ACC112 (cell line): ENCODE results near the gene ASCC1.
A peak's percentile ranks its signal among the peaks of the same experiment; 100 is the strongest.
"Not testable (repeated sequence)": the region's sequence is repeated elsewhere in the genome, so short reads cannot be mapped to it uniquely, and the experiment has no call there.

Source experiments
- H2AFZ ChIP-seq: fragments of 200-600 bp; sonication (generic); one replicate; pipeline ENCODE4 v1.6.0; 2017; ENCODE audit warnings: antibody characterized with exemption, low read length; ENCODE audit not compliant: unreplicated experiment
- H3K27ac ChIP-seq: fragments of 200-600 bp; sonication (generic); 2 replicates; pipeline ENCODE4 v1.5.1; 2014; ENCODE audit warnings: low read depth, mild to moderate bottlenecking, antibody characterized with exemption, low read length, moderate library complexity
- H3K27me3 ChIP-seq: fragments of 200-600 bp; sonication (generic); 2 replicates; pipeline ENCODE4 v1.6.1; 2014; ENCODE audit warnings: mild to moderate bottlenecking, antibody characterized with exemption, low read length, moderate library complexity, mixed read lengths; ENCODE audit not compliant: insufficient read depth
- H3K36me3 ChIP-seq: fragments of 200-600 bp; sonication (generic); 2 replicates; pipeline ENCODE4 v1.6.1; 2016; ENCODE audit warnings: mild to moderate bottlenecking, antibody characterized with exemption, low read length, moderate library complexity, mixed read lengths; ENCODE audit not compliant: insufficient read depth
- H3K4me1 ChIP-seq: fragments of 200-600 bp; sonication (generic); one replicate; pipeline ENCODE4 v1.6.1; 2016; ENCODE audit warnings: low read length, mixed read lengths; ENCODE audit not compliant: insufficient read depth, unreplicated experiment, control insufficient read depth
- H3K4me3 ChIP-seq: fragments of 200-600 bp; sonication (generic); 2 replicates; pipeline ENCODE4 v1.5.1; 2014; ENCODE audit warnings: mild to moderate bottlenecking, low read depth, low read length
- H3K79me2 ChIP-seq: fragments of 200-600 bp; sonication (generic); one replicate; pipeline ENCODE4 v1.6.0; 2016; ENCODE audit warnings: low read length; ENCODE audit not compliant: control insufficient read depth, unreplicated experiment, insufficient read depth

Gene ASCC1

DNA sequence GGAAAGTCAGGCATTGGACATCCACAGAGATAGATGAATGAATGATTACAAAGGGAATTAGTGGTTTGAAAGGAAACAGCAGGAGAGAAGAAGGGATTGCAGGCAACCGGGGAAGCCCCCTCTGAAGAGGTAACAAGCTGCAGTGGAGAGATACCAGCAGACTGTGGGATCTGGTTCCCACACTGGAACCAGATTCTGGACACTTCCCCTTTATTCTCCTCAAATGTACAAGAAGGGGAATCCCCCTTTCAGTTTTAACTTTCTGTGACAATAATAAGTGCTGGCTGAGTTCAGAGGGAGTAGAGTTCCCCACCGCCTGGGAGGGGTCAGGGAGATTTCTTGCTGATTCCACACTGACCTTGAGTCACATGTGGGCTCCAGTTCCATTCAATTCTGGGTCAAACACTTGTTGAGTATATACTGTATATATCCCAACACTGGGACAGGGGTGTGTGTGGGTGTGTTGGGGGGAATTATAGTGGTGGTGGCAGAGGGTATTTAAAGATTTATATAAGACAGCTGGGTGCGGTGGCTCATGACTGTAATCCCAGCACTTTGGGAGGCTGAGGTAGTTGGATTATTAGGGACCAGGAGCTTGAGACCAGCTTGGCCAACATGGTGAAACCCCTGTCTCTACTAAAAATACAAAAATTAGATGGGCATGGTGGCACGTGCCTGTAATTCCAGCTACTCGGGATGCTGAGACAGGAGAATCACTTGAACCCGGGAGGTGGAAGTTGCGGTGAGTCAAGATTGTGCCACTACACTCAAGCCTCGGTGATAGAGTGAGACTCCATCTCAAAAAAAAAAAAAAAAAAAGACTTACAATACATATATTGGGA, 41.2 kb upstream of the ASCC1 start:
- Histone ChIP-seq H3K36me3 (no peaks in the 10 kb centered on the region), H3K27me3 (no peaks in the 10 kb centered on the region), H3K27ac (peak overlapping the region; percentile 42), H3K79me2 (no peaks in the 10 kb centered on the region), H3K4me3 (no peak overlapping the region), H3K4me1 (peaks cover 66% of the 10 kb centered on the region), H2AFZ (no peak overlapping the region)

- H3K79me2 ChIP-seq: no peaks in the 10 kb centered on the region
- H3K4me1 ChIP-seq: peaks cover 56% of the 10 kb centered on the region
- H3K4me3 ChIP-seq: no peak overlapping the region
- H3K27ac ChIP-seq: peak overlapping the region; percentile 75
- no peaks in the 10 kb centered on the region for H3K27me3 ChIP-seq
- H2AFZ ChIP-seq: no peak overlapping the region
- no peaks in the 10 kb centered on the region for H3K36me3 ChIP-seq
These were observed 40.1 kb upstream of the ASCC1 start for GRCh38 chr10:72255977-72256729.

DNA sequence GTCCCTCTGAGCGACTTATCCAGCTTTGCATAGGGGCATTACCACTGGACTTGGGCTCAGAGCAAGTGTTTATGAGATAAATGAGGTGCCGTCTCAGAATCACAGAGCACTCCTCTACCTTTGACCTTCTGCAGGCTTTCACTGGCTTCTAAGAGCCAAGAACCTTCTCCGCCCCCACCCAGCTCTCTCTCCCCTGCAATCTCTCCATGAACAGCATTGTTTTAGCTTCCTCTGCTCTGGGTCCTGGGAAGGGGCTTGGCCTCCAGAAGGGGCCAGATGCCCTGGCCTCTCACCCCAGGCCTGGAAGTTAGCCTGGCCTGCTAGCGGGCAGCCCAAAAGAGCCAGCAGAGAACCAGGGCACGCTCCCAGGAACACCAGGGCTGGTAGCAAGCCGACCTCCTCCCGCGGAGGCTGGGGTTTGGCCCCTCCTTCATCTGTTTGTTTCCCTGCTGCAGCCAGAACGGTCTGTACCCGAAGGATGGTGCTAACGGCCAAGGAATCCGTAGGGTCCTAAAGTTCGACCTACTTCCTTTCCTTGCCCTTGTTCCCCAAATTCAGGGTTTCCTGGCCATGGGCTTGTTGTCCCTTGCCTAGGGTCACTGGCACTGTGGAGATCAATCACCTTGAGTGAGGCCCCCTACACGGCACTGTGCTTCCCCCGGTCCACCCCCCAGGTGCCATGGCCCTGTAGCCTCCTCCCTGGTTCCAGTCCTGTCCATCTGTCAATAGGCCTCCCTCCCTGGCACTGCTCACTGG, 38.9 kb upstream of the ASCC1 start:
- no peaks in the 10 kb centered on the region for H3K79me2 ChIP-seq
- H3K4me3 ChIP-seq: peak overlapping the region; percentile 6
- peak overlapping the region; percentile 75 for H3K27ac ChIP-seq
- peaks cover 51% of the 10 kb centered on the region for H3K4me1 ChIP-seq
- no peaks in the 10 kb centered on the region for H3K27me3 ChIP-seq
- peak overlapping the region; percentile 72 for H2AFZ ChIP-seq
- no peaks in the 10 kb centered on the region for H3K36me3 ChIP-seq

DNA sequence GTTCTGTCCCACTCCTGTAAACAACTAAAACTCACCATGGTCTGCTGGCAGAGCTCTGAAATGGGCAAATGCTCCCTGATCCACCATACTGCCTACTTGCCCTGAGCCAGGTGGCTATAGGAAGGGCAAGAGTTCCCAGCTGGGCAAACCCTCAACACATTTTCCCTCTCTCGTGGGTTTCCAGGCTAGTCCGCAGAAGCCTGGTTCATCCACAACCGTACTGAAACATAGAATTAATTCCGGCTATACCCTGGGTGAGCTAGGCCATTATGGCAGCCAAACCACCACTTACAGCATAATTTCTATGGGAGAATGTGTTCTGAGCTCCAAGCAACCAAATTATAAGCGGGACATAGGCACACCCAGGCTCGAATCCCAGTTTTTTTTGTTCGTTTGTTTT, 37.5 kb upstream of the ASCC1 start:
- Histone ChIP-seq H3K27me3 (no peaks in the 10 kb centered on the region), H3K4me1 (peaks cover 50% of the 10 kb centered on the region), H3K4me3 (no peak overlapping the region)

GRCh38 chr10:72252972-72253371, 36.9 kb upstream of the ASCC1 start:
- H3K4me3 ChIP-seq: no peak overlapping the region
- peak overlapping the region; percentile 36 for H2AFZ ChIP-seq
- no peaks in the 10 kb centered on the region for H3K36me3 ChIP-seq
- no peaks in the 10 kb centered on the region for H3K27me3 ChIP-seq
- H3K4me1 ChIP-seq: peaks cover 56% of the 10 kb centered on the region
- H3K27ac ChIP-seq: 0 out of 2 replicates have a peak overlapping the region, but pooled peaks have one; percentile 3
- no peaks in the 10 kb centered on the region for H3K79me2 ChIP-seq

More for the DNA sequence above, 37.5 kb upstream of the ASCC1 start:
- Histone ChIP-seq H3K79me2 (no peaks in the 10 kb centered on the region), H3K27ac (0 out of 2 replicates have a peak overlapping the region, but pooled peaks have one; percentile 3), H3K36me3 (no peaks in the 10 kb centered on the region), H2AFZ (no peak overlapping the region)

GRCh38 chr10:72251635-72252034, 35.6 kb upstream of the ASCC1 start:
- Histone ChIP-seq H3K27ac (no peak overlapping the region), H3K4me1 (peaks cover 58% of the 10 kb centered on the region), H2AFZ (no peak overlapping the region)

GRCh38 chr10:72250666-72251065, 34.6 kb upstream of the ASCC1 start:
- no peak overlapping the region for H3K4me3 ChIP-seq

More at GRCh38 chr10:72251635-72252034, 35.6 kb upstream of the ASCC1 start:
- H3K27me3 ChIP-seq: no peaks in the 10 kb centered on the region
- no peaks in the 10 kb centered on the region for H3K79me2 ChIP-seq
- no peaks in the 10 kb centered on the region for H3K36me3 ChIP-seq
- H3K4me3 ChIP-seq: no peak overlapping the region

GRCh38 chr10:72249176-72249862, 33.2 kb upstream of the ASCC1 start:
- H2AFZ ChIP-seq, H3K79me2 ChIP-seq, H3K36me3 ChIP-seq, H3K27me3 ChIP-seq, H3K4me3 ChIP-seq: not testable (repeated sequence)
- Histone ChIP-seq H3K27ac (peak overlapping the region; percentile 97), H3K4me1 (peaks cover 55% of the 10 kb centered on the region)

More at GRCh38 chr10:72250666-72251065, 34.6 kb upstream of the ASCC1 start:
- H3K36me3 ChIP-seq: no peaks in the 10 kb centered on the region
- no peaks in the 10 kb centered on the region for H3K27me3 ChIP-seq
- H3K27ac ChIP-seq: peak overlapping the region; percentile 34; the same call in 1 of the 2 replicates
- no peak overlapping the region for H2AFZ ChIP-seq
- peaks cover 57% of the 10 kb centered on the region for H3K4me1 ChIP-seq
- no peaks in the 10 kb centered on the region for H3K79me2 ChIP-seq

DNA sequence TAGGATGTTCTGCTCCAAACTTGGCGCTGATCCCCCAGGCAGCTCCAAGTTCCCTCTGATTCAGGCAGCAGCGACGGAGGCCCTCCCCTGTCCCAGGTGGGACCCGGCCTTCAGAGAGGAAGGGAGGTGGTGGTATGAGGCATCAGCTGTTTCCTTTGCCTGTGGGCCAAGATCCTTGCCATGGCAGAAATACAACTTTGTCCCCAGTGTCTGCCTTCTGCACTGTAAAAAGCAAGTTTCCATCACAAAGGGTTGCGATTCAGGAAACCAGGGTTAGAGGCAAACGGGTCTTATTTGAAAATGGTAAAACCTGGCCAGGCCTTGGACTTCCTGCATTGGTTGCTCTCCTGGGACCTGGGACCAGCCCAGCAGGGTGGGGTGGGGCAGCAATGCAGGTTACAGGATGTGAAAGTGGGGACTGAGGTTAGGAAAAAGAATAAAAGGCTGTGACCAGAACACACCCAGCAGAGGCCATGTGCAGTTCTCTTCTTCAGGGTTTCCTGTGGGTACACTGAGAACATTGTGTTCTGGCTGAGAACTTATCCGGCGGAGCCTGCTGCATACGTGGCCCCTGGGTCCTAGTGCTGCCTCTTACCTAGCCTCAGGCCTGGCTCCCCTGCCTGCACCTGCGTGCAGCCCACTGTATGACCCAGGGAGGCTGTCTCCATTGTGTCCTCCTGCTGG, 32.5 kb upstream of the ASCC1 start:
- Histone ChIP-seq H3K27me3 (no peaks in the 10 kb centered on the region), H3K27ac (peak overlapping the region; percentile 97), H3K4me1 (peaks cover 59% of the 10 kb centered on the region), H3K36me3 (no peaks in the 10 kb centered on the region), H2AFZ (peak overlapping the region; percentile 84), H3K4me3 (peak overlapping the region; percentile 67), H3K79me2 (no peaks in the 10 kb centered on the region)
